CD14-positive monocyte (primary cell): ENCODE data around the gene SLC30A5. TPM values are rescaled to one million over a fixed set of nuclear protein-coding genes. Genes with fewer than 3 reads are reported as not detected.
A peak's percentile ranks its signal among the peaks of the same experiment; 100 is the strongest.

Experiments used
- DNase-seq, 3 donors: peaks; one replicate each; pipeline ENCODE4 v3.0.0-alpha.2; 2011 to 2022
- H2AFZ ChIP-seq: 2 replicates; pipeline ENCODE4 v1.6.0; 2012; ENCODE audit warnings: mild to moderate bottlenecking, low read depth, low read length, inconsistent platforms; ENCODE audit not compliant: insufficient read depth, poor library complexity, severe bottlenecking
- H3K27ac ChIP-seq, 2 donors: 1 replicate in 1 of 2; 2 replicates in 1 of 2; pipeline ENCODE4 v1.5.1; 2012 to 2013; ENCODE audit warnings: low read length in 2 of 2, control low read depth in 1 of 2, inconsistent platforms in 1 of 2, low read depth in 1 of 2, mild to moderate bottlenecking in 1 of 2
- H3K27me3 ChIP-seq, 2 donors: one replicate each; pipeline versions ENCODE4 v1.6.0 to v1.6.1; 2011 to 2013; ENCODE audit warnings: low read length in 2 of 2; ENCODE audit not compliant: control insufficient read depth in 2 of 2, insufficient read depth in 2 of 2
- H3K36me3 ChIP-seq, 2 donors: replicated peaks in 1 of 2; 1 replicate in 1 of 2; 2 replicates in 1 of 2; pipeline versions ENCODE4 v1.5.1 to v1.6.1; 2012 to 2013; ENCODE audit warnings: low read length in 2 of 2, control low read depth in 1 of 2, inconsistent platforms in 1 of 2, mild to moderate bottlenecking in 1 of 2; ENCODE audit not compliant: insufficient read depth in 2 of 2, control insufficient read depth in 1 of 2
- H3K4me1 ChIP-seq, 2 donors: 1 replicate in 1 of 2; 2 replicates in 1 of 2; pipeline versions ENCODE4 v1.5.1 to v1.6.1; 2012 to 2013; ENCODE audit warnings: low read length in 2 of 2, control low read depth in 1 of 2, inconsistent platforms in 1 of 2, mild to moderate bottlenecking in 1 of 2, moderate library complexity in 1 of 2; ENCODE audit not compliant: insufficient read depth in 2 of 2, control insufficient read depth in 1 of 2
- H3K4me2 ChIP-seq: replicated peaks from 2 replicates; pipeline ENCODE3; 2012; ENCODE audit warnings: low read length, moderate library complexity, mild to moderate bottlenecking; ENCODE audit not compliant: poor library complexity, severe bottlenecking; ENCODE audit errors: extremely low read depth
- H3K4me3 ChIP-seq, 3 experiments: fragments of 200-600 bp in 1 of 3; sonication (generic) in 1 of 3; replicated peaks in 1 of 3; 1 replicate in 2 of 3; 2 replicates in 1 of 3; pipeline ENCODE4 v1.5.1; 2011 to 2013; ENCODE audit warnings: low read length in 3 of 3, mild to moderate bottlenecking in 3 of 3, control low read depth in 2 of 3, low read depth in 2 of 3, inconsistent platforms in 1 of 3, moderate library complexity in 1 of 3
- H3K79me2 ChIP-seq: 2 replicates; pipeline ENCODE4 v1.6.0; 2012; ENCODE audit warnings: mild to moderate bottlenecking, control low read depth, inconsistent platforms, low read length, moderate library complexity; ENCODE audit not compliant: insufficient read depth
- H3K9ac ChIP-seq: 2 replicates; pipeline ENCODE4 v1.6.0; 2017; ENCODE audit warnings: low read length, mild to moderate bottlenecking; ENCODE audit not compliant: insufficient read depth, poor library complexity, severe bottlenecking
- H3K9me3 ChIP-seq, 2 donors: replicated peaks in 1 of 2; 1 replicate in 1 of 2; 2 replicates in 1 of 2; pipeline versions ENCODE4 v1.5.1 to v1.6.1; 2012 to 2013; ENCODE audit warnings: low read length in 2 of 2, control low read depth in 1 of 2; ENCODE audit not compliant: control insufficient read depth in 1 of 2, insufficient read depth in 1 of 2
- H4K20me1 ChIP-seq: 2 replicates; pipeline ENCODE4 v1.6.0; 2012; ENCODE audit warnings: mild to moderate bottlenecking, low read length, control low read depth, moderate library complexity; ENCODE audit not compliant: insufficient read depth
- H3K27ac Mint-ChIP-seq, 7 donors: one replicate each; pipeline ENCODE4 v1.8.0; 2020; ENCODE audit warnings: mild to moderate bottlenecking in 7 of 7, mixed read lengths in 7 of 7, moderate library complexity in 6 of 7, inconsistent platforms in 2 of 7
- H3K27me3 Mint-ChIP-seq, 3 donors: one replicate each; pipeline ENCODE4 v1.8.0; 2021 to 2022; ENCODE audit warnings: low read depth in 3 of 3, mild to moderate bottlenecking in 3 of 3, mixed read lengths in 3 of 3, moderate library complexity in 3 of 3, inconsistent platforms in 1 of 3
- H3K36me3 Mint-ChIP-seq, 2 donors: one replicate each; pipeline ENCODE4 v1.8.0; 2020; ENCODE audit warnings: mixed read lengths in 2 of 2, inconsistent platforms in 1 of 2, mild to moderate bottlenecking in 1 of 2
- H3K4me1 Mint-ChIP-seq: one replicate; pipeline ENCODE4 v1.8.0; 2020; ENCODE audit warnings: mild to moderate bottlenecking, mixed read lengths
- H3K4me3 Mint-ChIP-seq, 2 donors: one replicate each; pipeline ENCODE4 v1.8.0; 2020; ENCODE audit warnings: mild to moderate bottlenecking in 2 of 2, mixed read lengths in 2 of 2, moderate library complexity in 1 of 2
- H3K9me3 Mint-ChIP-seq, 7 donors: one replicate each; pipeline ENCODE4 v1.8.0; 2020 to 2022; ENCODE audit warnings: mixed read lengths in 7 of 7, mild to moderate bottlenecking in 6 of 7, moderate library complexity in 6 of 7, inconsistent platforms in 2 of 7
- CTCF ChIP-seq: fragments of 200-600 bp; IDR thresholded peaks from one replicate; pipeline ENCODE4 v1.8.0; 2022; ENCODE audit warnings: antibody characterized with exemption, mild to moderate bottlenecking
- WGBS: methylation state at CpG from one replicate; pipeline ENCODE4 v1.1.5; 2013; ENCODE audit warnings: missing lambda C conversion rate; ENCODE audit not compliant: insufficient coverage; 5-methylcytosine and 5-hydroxymethylcytosine counted together
- intact Hi-C, 2 donors: fragments of 100-400 bp; cut with micrococcal nuclease; formaldehyde crosslinking; loops; one replicate each; pipeline versions ENCODE4 v1.15.0 to v1.15.1; 2023
- polyA plus RNA-seq, 3 donors: library from polyadenylated mRNA; depleted of rRNA in 1 of 3; unstranded in 2 of 3; stranded (reverse) in 1 of 3; fragments of 300-500 nt in 2 of 3; fragments of >200 nt in 1 of 3; fragmentation: Illumina TruSeq in 2 of 3; gene quantifications; 1 replicate in 2 of 3; 2 replicates in 1 of 3; pipeline ENCODE4 v1.2.3, GENCODE V29; 2012 to 2021
- small RNA-seq: library from RNA; depleted of rRNA; stranded (forward); fragments of <200 nt; gene quantifications from one replicate; pipeline ENCODE3, GENCODE V24; 2012; ENCODE audit warnings: low read depth; ENCODE audit not compliant: insufficient read length

Gene SLC30A5
- polyA plus RNA-seq, 3 donors, result 12.6 to 28.2 (median 27.0) TPM

GRCh38 chr5:69170969-69171368 is 77.2 kb downstream of the SLC30A5 start:
- H3K4me1 ChIP-seq, result peaks cover 21 to 30% of the 10 kb centered on the region in 2 donors
- H3K36me3 ChIP-seq, result peaks cover 37 to 55% of the 10 kb centered on the region in 2 donors
- no peaks in the 10 kb centered on the region for H3K27me3 ChIP-seq
- Mint-ChIP-seq H3K4me1 (peaks cover 30% of the 10 kb centered on the region), H3K4me3 (no peak overlapping the region), H3K27ac (peak overlapping the region in 1 of 7 donors; percentile 70), H3K36me3 (peaks cover 38 to 61% of the 10 kb centered on the region in 2 donors), H3K9me3 (no peaks in the 10 kb centered on the region), H3K27me3 (peaks cover 0 to 2% (median 0%) of the 10 kb centered on the region in 3 donors)
- no peak overlapping the region for H3K4me3 ChIP-seq
- WGBS, result 100% methylated on average over 1 of the region's 3 CpGs
- DNase-seq, result no peak
- no peak overlapping the region for H2AFZ ChIP-seq
- peaks cover 61% of the 10 kb centered on the region for H3K79me2 ChIP-seq
- no peak overlapping the region for H3K9ac ChIP-seq
- no peak for TF ChIP-seq CTCF
- no peak overlapping the region for H3K4me2 ChIP-seq
- H3K27ac ChIP-seq, result peak overlapping the region in 1 of 2 donors; percentile 20
- no peaks in the 10 kb centered on the region for H3K9me3 ChIP-seq
- H4K20me1 ChIP-seq, result no peaks in the 10 kb centered on the region
- intact Hi-C loops, result no loop called here

Small RNA genes lying within 50 kb of the gene (small RNA-seq; reads per million reads assigned to genes)
- gene SNORA50D (not detected), gene SUMO2P4 (not detected)

Other genes with a start within 250 kb of the SLC30A5 start
- gene CCNB1, start 73.1 kb downstream of the SLC30A5 start, polyA plus RNA-seq, result 1 to 10 TPM in 2 of 3 donors, under 1 TPM in 1; 0.64 to 2.6 (median 1.6) TPM
- gene CENPH, start 95.6 kb downstream of the SLC30A5 start, polyA plus RNA-seq, result under 1 TPM; 0.57 to 0.73 (median 0.61) TPM
- gene CDK7, start 140.9 kb downstream of the SLC30A5 start, polyA plus RNA-seq, result 10 to 100 TPM; 12.4 to 20.4 (median 14.4) TPM
- gene CCDC125, start 238.8 kb downstream of the SLC30A5 start, polyA plus RNA-seq, result 1 to 10 TPM in 2 of 3 donors, under 1 TPM in 1; 0.98 to 2.6 (median 1.6) TPM